Activated gamma-delta T cell treated with Interleukin-2 at 50 U/mL for 16 hours (primary cell): Measurements from ENCODE around the gene FOXL2.

ENCODE experiments used
- DNase-seq: peaks from one replicate; pipeline ENCODE4 v3.0.0-alpha.2; 2020

The FOXL2 gene

DNA sequence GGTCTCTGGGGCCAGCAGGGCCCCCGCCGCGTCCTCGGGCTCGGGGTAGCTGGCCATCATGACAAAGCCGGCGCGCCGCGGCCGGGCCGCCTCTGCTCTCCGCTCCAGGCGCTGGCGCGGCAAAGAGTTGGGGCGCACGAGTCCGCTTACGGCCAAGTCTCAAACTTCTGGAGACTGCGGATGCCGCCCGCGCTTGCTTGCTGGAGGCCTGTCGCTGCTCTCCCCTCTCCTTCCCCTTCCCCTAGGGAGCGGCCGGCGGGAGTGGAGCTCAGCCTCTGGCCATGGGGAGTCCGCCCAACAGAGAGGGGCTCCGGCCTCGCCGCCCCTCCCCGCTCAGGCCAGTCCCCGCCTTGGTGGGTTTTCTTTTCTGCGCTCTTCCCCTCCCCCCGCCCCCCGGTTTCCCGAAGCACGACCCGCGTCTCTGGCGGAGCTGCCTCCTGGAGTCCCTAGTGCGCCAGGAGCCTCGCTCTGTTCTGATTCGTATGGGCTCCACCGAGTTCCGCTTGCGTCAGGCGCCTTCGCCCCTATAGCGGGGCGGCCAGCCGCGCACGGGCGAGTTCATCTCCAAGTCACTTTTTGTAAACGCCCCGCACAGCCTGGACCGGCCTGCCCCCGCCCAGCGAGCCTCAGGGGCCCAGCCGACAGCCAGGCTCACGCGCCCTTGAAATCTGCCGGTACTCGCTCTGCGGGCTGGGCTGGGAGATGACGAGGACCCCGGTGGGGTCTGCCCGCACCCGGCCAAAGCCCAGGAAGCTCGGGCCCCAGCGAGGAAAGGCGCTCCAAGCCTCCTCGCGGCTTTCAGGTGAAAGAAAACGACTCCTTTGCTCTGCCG lies at the start of gene FOXL2, which contains the start of gene FOXL2NB:
TSS of gene FOXL2 (minus strand) at position 475 of the 832 bp plus-strand sequence. CDS start at position 60, 415 bp downstream.
TSS of gene FOXL2NB (plus strand) at position 555 of the 832 bp plus-strand sequence. CDS start at position 703, 148 bp downstream.
- no peak for DNase-seq

DNA sequence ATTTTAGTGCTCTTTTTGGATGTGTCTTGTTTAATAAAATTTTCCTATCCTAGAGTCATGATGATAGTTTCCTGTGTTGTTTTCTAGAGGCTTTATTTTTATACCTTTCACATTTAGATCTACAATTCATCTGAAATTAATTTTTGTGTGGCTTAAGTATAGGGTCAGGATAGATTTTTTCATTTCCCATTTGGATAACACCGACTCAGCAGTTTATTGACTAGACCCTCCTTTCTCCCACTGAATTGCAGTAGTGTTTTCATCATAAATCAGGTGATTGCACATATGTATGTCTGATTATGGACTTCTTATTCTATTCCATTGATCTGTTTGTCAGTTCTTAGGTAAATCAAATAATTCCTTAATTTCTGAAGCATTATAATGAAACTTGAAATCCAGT lies 48.8 kb upstream of the FOXL2 start:
- no peak for DNase-seq

DNA sequence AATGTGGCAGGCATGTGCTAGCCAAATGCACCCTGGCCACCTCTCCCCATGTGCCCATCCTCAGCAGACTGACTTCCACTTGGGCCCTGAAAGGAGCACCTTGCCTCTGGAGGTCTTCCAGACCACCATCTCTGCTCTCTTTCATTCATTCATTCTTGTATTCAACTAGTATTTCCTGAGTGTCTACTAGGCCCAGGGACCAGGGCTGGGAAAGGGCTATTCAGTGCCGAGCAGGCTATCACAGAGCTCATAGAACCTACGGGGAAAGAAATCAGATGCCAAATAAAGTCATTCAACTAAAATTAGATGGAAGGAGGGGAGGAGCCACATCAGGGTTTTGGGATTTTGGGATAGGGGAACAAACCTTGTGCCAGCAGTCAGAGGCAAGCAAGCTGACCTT lies 40.2 kb upstream of the FOXL2 start:
- DNase-seq: no peak

DNA sequence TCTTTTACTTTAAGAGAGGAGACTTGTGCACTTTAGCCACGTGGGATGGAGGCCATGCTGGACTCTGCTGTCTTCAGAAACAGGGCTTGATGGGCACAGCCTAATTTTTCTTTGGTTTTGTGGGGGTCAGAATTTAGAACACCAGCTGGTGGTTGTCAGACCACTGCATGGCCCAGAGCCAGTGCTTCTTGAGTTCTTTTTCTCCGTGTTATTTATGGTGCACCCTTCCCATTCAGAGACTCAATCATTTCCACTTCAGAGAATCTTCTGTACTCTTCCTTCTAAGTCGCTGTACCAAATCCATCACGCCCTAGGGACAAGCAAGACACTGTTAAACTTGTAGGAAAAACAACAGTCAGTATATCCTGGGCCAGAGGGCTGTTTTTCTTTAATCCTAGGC lies 39.0 kb upstream of the FOXL2 start:
- DNase-seq: no peak

- no peak for DNase-seq
These were observed 37.9 kb upstream of the FOXL2 start for GRCh38 chr3:138984816-138985215.

- no peak for DNase-seq
These were observed 29.1 kb upstream of the FOXL2 start for GRCh38 chr3:138976047-138976446.

DNA sequence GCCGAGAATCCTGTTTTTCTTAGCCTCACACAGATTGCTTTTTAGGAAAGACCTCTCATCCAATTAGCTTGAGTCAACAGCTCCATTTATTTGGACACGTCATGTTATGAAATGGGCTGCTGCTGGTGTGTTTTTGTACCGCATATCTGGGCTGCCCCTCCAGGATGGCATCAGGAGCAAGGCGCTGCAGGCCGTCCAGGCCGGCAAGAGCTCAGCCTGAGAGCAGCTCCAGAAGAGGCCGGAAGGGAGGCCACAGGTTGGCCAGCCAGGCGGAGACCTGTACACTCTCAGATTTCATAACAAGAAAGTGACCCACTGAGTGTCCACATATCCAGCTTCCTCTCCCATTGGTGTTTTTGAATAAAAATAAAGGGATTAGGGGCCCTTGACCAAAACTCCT lies 28.4 kb upstream of the FOXL2 start:
- DNase-seq: no peak

- no peak for DNase-seq
These were observed 27.5 kb upstream of the FOXL2 start for GRCh38 chr3:138974462-138974861.

DNA sequence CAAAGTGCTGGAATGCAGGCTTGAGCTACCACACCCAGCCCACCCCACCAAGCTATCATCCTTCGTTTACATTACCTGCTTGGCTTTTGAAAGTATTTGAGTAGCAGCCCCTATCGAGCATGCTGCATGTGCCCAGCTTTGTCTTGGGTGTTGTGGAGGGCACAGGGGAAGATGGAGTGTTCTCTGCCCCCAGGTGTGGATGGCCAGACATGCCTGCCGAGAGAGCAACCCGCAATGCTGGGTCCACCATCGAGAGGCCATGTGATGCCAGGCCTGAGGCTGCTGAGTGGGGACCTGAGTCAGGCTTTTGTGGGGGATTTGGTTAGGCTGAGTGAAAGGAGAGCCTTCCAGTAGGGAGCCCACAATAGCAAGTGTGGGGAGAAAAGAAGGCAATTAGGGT lies 26.0 kb upstream of the FOXL2 start:
- no peak for DNase-seq

DNA sequence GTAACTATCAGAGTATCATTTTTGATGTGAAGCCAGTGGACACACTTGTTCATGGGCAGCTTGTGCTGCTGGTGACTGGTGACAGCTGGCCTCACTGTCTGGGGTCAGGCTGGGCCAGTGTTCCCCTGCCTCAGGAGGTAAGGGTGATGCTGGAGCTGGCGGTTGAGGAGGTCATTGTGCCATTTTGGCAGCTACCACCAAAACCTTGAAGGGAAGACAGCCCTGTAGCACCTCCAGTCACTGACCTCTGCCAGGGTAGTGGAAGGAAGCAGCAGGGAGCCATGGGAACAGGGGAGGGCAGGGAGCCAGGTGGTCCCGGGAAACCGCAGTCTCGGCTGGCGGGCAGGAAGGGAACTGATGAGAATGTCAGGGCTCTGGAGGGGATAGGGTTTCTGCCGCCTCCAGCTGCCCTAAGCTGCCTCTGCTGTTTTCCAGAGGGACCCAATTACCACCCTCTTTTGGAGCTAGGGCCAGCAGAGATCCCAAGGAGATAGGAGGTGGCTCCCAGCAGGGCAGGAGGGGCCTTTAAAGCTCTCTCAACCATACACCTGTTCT lies 24.9 kb upstream of the FOXL2 start:
- no peak for DNase-seq

GRCh38 chr3:138964923-138965322 lies 18.0 kb upstream of the FOXL2 start:
- no peak for DNase-seq

DNA sequence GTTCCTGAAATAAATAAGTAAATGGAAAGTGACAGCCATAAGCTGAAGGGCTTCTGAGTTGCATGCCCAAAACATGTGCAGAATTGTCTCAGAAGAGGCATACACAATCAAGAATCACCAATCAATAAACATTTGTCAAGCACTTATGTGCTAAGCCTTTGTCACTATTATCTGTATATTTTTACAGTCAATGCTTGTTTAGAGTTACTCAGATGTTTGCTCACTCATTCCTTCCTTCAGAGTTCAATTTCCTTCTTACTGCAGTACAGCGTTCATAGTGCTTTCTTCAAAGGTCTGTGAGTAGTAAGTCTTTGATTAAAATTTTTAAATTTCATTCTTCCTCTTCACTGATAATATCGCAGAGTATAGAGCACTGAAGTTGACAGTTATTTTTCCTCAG lies 17.3 kb upstream of the FOXL2 start:
- DNase-seq: no peak

DNA sequence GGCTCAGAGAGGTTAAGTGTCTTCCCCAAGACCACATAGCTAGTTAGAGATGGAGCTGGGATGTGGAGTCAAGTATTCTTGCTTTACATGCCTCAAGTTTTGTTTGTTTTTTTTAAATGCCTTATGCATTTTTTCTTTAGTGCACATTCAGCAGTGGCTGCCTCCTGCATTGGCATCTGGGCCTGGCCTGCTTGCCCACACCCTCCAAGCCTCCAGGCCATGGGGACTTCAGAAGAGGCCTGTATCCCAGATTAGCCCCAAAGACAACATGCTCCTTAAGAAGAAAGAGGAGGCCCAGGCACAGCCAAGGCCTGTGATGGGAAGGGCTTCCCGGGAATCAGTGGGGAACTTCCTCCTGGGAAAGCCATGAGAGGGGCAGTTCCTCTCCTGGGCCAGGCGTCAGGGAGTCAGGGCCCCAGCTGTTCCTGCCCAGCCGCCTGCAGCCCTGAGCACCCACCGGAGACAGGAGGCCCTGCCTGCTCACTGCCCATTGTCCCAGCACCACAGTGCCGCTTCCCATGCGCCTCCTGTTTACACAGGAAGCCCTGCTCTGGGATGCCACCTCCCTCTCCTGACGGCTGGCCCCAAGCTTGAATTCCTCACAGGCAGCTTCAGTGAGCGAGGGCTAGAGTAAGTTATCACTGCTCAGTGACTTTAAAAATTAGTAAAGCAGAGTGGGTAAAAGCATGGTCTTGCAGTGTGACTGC lies 16.1 kb upstream of the FOXL2 start:
- DNase-seq: no peak

DNA sequence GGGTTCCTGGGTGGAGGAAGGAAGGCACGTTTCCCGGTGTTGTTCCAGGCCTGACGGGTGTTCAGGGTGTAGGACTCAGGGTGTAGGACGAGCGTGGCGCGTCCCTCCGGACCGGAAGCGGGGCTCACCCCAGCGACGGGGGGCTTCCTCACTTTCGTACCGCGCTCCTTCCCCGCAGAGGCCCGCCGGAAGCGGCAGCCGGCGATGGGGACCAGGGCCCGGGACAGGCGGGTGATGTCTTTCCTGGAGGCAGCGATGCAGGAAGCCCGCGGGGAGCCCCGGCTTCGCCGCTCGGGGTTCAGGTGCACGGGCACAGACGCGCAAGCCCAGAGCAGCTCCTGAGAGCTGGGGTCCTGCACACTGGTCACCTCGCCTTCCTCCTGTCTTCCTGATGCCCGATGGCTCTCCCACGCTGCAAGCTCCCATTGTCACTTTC lies 13.5 kb upstream of the FOXL2 start:
- no peak for DNase-seq

GRCh38 chr3:138950701-138951100 lies 3.8 kb upstream of the FOXL2 start:
- no peak for DNase-seq

- no peak for DNase-seq
These were observed 3.2 kb upstream of the FOXL2 start for GRCh38 chr3:138950006-138950644.

DNA sequence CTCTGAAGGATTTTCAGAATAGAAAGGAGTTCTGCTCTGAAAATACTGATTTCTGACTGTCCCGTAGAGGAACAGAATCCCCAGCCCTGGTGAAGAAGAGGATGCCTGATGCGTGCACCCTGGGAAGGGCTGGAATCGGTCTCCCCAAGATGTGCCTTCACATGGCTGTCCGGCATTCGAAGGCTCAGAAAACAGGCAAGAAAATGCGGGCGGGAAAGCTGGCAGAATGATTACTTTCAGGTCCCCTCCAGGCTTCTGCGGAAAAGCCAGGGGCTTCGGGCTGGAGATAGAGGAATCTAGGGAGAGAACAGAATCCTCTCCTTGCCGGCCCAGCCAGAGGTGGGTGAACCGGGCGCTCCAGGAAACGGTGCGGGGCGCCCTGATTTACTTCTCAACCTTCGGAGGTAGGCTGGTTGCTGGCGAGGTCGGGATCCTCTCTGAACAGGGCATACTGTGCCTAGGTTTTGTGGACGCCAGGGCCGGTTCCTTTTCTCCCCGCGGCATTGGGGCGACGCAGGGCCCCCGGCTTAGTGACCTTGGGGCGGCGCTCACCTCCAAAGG lies 2.6 kb upstream of the FOXL2 start:
- no peak for DNase-seq

DNA sequence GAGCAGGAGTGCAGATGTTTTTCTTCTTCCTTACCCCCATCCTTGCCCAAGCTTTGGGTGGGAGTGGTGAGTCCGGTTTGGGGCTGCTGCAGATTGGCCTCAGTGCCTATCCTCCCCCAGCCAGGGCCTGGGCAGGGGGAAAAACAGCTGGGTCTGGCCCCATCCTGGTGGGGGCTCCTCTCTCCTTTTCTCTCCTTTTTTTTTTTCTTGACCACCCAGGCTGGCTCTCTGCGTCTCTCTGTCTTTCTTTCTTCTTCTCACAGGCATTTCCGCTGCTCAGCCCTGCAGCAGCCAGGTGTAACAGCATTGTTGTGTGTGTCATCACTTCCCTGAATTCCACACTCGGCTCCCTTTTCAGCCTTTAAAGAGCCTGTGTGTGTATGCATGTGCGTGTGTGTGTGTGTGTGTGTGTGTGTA lies 2.1 kb upstream of the FOXL2 start:
- no peak for DNase-seq

DNA sequence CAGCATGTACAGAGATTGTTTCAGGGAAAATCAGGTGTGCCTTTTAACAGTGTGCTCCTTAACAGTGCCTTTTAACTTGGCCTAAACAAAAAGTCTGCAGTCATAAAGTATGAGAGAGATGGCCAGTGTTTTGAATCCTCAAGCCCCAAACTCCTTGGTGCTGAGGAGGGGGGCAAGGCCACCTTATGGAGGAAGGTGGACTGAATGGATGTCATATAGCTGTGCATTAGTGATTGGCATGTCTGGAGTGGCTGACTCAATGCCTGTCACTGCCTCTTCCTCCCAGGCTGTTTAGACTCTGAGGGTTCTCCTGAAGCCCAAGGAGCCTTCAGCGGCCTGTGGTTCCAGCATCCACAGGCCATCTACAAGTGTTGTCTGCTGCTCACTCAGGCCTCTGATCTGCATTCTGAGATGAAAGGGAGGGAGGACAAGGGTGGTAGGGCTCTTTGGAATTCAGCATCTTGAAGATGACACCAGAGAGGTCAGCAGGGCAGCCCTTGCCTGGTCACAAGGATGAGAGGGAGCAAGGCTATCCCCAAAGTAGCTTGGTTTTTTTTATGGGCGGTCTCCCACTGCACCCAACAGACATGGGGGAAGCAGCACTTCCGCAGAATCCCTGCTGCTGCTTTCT lies 1.5 kb upstream of the FOXL2 start:
- no peak for DNase-seq

DNA sequence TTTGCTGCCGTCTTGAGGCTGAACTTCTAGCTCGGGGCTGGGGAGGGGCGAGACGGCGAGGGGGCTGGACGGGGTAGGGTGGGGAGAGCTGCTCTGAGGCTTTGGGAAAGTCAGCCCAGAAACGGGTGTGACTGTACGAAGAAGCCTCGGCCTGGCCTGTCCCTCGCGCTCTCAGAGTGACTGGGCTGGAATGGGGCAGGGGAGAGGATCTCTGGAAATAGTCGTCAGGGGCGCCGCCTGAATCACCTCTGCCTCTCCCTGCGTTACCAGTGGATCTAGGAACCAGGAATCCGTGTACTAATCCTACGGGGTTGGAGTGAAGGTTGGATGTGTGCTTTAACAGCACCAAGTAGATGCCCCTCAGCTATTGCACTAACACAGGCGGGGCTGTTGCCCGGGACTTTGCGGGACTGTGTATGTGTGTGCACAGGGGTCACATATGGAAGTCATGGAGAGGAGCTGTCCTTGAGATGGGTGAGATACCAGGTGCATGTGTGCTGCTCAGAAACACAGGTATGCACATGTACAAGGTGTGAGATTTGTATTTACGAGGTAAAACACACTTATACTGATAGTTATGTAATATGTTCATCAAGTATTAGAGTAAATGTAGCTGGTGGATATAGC lies 671 bp upstream of the FOXL2 start:
- DNase-seq: no peak

DNA sequence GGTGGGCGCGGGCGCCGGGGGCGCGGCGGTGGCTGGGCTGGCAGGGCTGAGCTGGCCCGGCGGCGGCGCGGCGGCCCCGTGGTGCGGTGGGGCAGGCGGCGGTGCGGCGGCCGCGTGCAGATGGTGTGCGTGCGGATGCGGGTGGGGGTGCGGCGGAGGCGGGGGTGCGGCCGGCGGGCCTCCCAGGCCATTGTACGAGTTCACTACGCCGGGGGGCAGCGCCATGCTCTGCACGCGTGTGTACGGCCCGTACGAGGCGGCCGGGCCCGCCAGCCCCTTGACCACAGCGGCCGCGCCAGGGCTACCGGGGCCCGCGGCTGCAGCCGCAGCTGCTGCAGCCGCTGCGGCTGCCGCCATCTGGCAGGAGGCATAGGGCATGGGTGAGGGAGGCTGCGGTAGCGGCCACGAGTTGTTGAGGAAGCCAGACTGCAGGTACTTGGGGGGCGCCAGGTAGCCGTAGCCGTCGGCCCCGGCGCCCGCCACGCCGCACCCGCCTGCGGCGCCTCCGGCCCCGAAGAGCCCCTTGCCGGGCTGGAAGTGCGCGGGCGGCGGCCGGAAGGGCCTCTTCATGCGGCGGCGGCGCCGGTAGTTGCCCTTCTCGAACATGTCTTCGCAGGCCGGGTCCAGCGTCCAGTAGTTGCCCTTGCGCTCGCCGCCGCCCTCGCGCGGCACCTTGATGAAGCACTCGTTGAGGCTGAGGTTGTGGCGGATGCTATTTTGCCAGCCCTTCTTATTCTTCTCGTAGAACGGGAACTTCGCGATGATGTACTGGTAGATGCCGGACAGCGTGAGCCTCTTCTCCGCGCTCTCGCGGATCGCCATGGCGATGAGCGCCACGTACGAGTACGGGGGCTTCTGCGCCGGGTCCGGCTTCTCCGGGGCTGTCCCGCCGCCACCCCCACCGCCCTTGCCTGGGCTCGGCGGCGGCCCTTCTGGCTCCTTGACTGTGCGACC lies 951 bp downstream of the FOXL2 start:
- DNase-seq: no peak
